Activated CD4-positive, alpha-beta T cell treated with anti-CD3 and anti-CD28 coated beads for 24 hours (primary cell): ENCODE data around the gene PRR19.
A peak's percentile ranks its signal among the peaks of the same experiment; 100 is the strongest.
"Not testable (repeated sequence)": the region's sequence is repeated elsewhere in the genome, so short reads cannot be mapped to it uniquely, and the experiment has no call there.

Source experiments
- DNase-seq, 2 donors: peaks; one replicate each; pipeline ENCODE4 v3.0.0-alpha.2; 2020; ENCODE audit warnings: low read depth in 2 of 2

Gene PRR19

GRCh38 chr19:42301646-42302203 lies at the start of gene PRR19:
Gene PRR19 (plus strand): TSS chr19:42302132. CDS start chr19:42309585, 7,453 bp downstream.
- no peak for DNase-seq

GRCh38 chr19:42252365-42253244 lies 49.3 kb upstream of the PRR19 start:
- no peak for DNase-seq

GRCh38 chr19:42253245-42254088 lies 48.5 kb upstream of the PRR19 start:
- no peak for DNase-seq

- DNase-seq, result peak; percentile 58 to 63
These were observed 47.7 kb upstream of the PRR19 start for GRCh38 chr19:42254089-42254849.

GRCh38 chr19:42254850-42255765 lies 46.8 kb upstream of the PRR19 start, which contains the start of gene ERF:
Gene ERF (minus strand): TSS chr19:42255128. CDS start chr19:42254999, 129 bp downstream.
- DNase-seq, result peak; percentile 90 to 91

- DNase-seq, result no peak
These were observed 45.9 kb upstream of the PRR19 start for GRCh38 chr19:42255766-42256745.

GRCh38 chr19:42257842-42258241 lies 44.1 kb upstream of the PRR19 start:
- DNase-seq, result not testable (repeated sequence)

GRCh38 chr19:42261763-42262162 lies 40.2 kb upstream of the PRR19 start:
- no peak for DNase-seq

GRCh38 chr19:42266105-42266504 lies 35.8 kb upstream of the PRR19 start:
- not testable (repeated sequence) for DNase-seq

GRCh38 chr19:42266928-42267603 lies 34.9 kb upstream of the PRR19 start:
- DNase-seq, result not testable (repeated sequence)

- no peak for DNase-seq
These were observed 34.2 kb upstream of the PRR19 start for GRCh38 chr19:42267644-42268141.

GRCh38 chr19:42268142-42268703 lies 33.7 kb upstream of the PRR19 start:
- peak; percentile 94 to 98 for DNase-seq

GRCh38 chr19:42268704-42269477 lies 33.0 kb upstream of the PRR19 start, which contains the start of gene CIC:
Gene CIC (plus strand): TSS chr19:42269252. CDS start chr19:42271784, 2,532 bp downstream.
- peak; percentile 97 to 99 for DNase-seq

GRCh38 chr19:42269478-42270345 lies 32.2 kb upstream of the PRR19 start:
- DNase-seq, result no peak

- peak; percentile 54 to 55 for DNase-seq
These were observed 31.4 kb upstream of the PRR19 start for GRCh38 chr19:42270346-42271044.
